ENCODE results near the gene CAMK2G.

Gene CAMK2G

GRCh38 chr10:73878365-73878764, 4.0 kb upstream of the CAMK2G start:
- DNase-seq, result no peak

- DNase-seq, result no peak
These were observed 3.3 kb upstream of the CAMK2G start for GRCh38 chr10:73877533-73878160.

- DNase-seq, result no peak
These were observed 2.6 kb upstream of the CAMK2G start for GRCh38 chr10:73876971-73877370.

GRCh38 chr10:73876566-73876965, 2.2 kb upstream of the CAMK2G start:
- no peak for DNase-seq

- no peak for DNase-seq
These were observed 1.8 kb upstream of the CAMK2G start for GRCh38 chr10:73876157-73876556.

- no peak for DNase-seq
These were observed 752 bp upstream of the CAMK2G start for GRCh38 chr10:73875139-73875475.

GRCh38 chr10:73873838-73874215, 528 bp downstream of the CAMK2G start:
- no peak for DNase-seq

- no peak for DNase-seq
These were observed 1.1 kb downstream of the CAMK2G start for GRCh38 chr10:73873142-73873837.

GRCh38 chr10:73872190-73872710, 2.1 kb downstream of the CAMK2G start:
- no peak for DNase-seq

- DNase-seq, result no peak
These were observed 2.8 kb downstream of the CAMK2G start for GRCh38 chr10:73871295-73872189.

- DNase-seq, result no peak
These were observed 5.6 kb downstream of the CAMK2G start for GRCh38 chr10:73868655-73869195.

GRCh38 chr10:73867871-73868631, 6.3 kb downstream of the CAMK2G start:
- no peak for DNase-seq

- DNase-seq, result no peak
These were observed 7.1 kb downstream of the CAMK2G start for GRCh38 chr10:73867126-73867807.

- DNase-seq, result no peak
These were observed 7.7 kb downstream of the CAMK2G start for GRCh38 chr10:73866621-73867020.

GRCh38 chr10:73865459-73866442, 8.6 kb downstream of the CAMK2G start:
- DNase-seq, result no peak

GRCh38 chr10:73865107-73865458, 9.3 kb downstream of the CAMK2G start:
- no peak for DNase-seq

- DNase-seq, result no peak
These were observed 10.1 kb downstream of the CAMK2G start for GRCh38 chr10:73864229-73864628.

GRCh38 chr10:73863039-73863817, 11.1 kb downstream of the CAMK2G start:
- no peak for DNase-seq

- no peak for DNase-seq
These were observed 12.3 kb downstream of the CAMK2G start for GRCh38 chr10:73862011-73862410.

Measured in DMS 273 treated with DMSO at 0.1 percent for 48 hours (cell line).